Naive B cell (primary cell): ENCODE data around the gene AADACL3. TPM values are rescaled to one million over a fixed set of nuclear protein-coding genes. Genes with fewer than 3 reads are reported as not detected.

Experiments used
- polyA plus RNA-seq, 6 donors: library from polyadenylated mRNA; unstranded; fragments of 300-500 nt; fragmentation: Illumina TruSeq; gene quantifications; one replicate each; pipeline ENCODE4 v1.2.3, GENCODE V29; 2021; ENCODE audit warnings: low read depth in 6 of 6

Gene AADACL3
- polyA plus RNA-seq, 6 donors from 2014 or later = not detected

Other genes with a start within 250 kb of the AADACL3 start
- gene DHRS3, start 97.9 kb upstream of the AADACL3 start, polyA plus RNA-seq = 1 to 10 TPM in 2 of 6 donors, under 1 TPM in 3, not detected in 1; 0.21 to 1.9 (median 0.47) TPM
- not detected for gene AADACL4, start 72.0 kb upstream of the AADACL3 start, polyA plus RNA-seq
- gene CFAP107, start 30.1 kb downstream of the AADACL3 start, polyA plus RNA-seq = not detected
- gene PRAMEF12, start 57.6 kb downstream of the AADACL3 start, polyA plus RNA-seq = not detected
- gene PRAMEF1, start 75.3 kb downstream of the AADACL3 start, polyA plus RNA-seq = not detected
- gene PRAMEF11, start 115.3 kb downstream of the AADACL3 start, polyA plus RNA-seq = not detected
- not detected for gene HNRNPCL1, start 132.6 kb downstream of the AADACL3 start, polyA plus RNA-seq
- gene PRAMEF2, start 141.0 kb downstream of the AADACL3 start, polyA plus RNA-seq = not detected
- gene PRAMEF4, start 170.1 kb downstream of the AADACL3 start, polyA plus RNA-seq = not detected
- gene PRAMEF10, start 182.2 kb downstream of the AADACL3 start, polyA plus RNA-seq = not detected
- not detected for gene PRAMEF7, start 200.5 kb downstream of the AADACL3 start, polyA plus RNA-seq
- gene PRAMEF6, start 231.5 kb downstream of the AADACL3 start, polyA plus RNA-seq = not detected